NT2/D1 (cell line): ENCODE measurements around the gene LRRK1.

Experiments used
- DNase-seq: peaks from one replicate; pipeline ENCODE4 v3.0.0-alpha.2; 2011; ENCODE audit warnings: low read depth, low spot score
- H3K27me3 ChIP-seq: 2 replicates; pipeline ENCODE4 v1.6.0; 2011; ENCODE audit warnings: mild to moderate bottlenecking; ENCODE audit not compliant: insufficient read length, insufficient read depth
- H3K36me3 ChIP-seq: 2 replicates; pipeline ENCODE4 v1.6.1; 2011; ENCODE audit warnings: mild to moderate bottlenecking, low read length, mixed read lengths; ENCODE audit not compliant: insufficient read depth, insufficient read length
- H3K4me1 ChIP-seq: 2 replicates; pipeline ENCODE4 v1.5.1; 2011; ENCODE audit not compliant: insufficient read depth, insufficient read length
- H3K4me3 ChIP-seq: 2 replicates; pipeline ENCODE4 v1.5.1; 2011; ENCODE audit warnings: low read depth; ENCODE audit not compliant: insufficient read length
- H3K9ac ChIP-seq: 2 replicates; pipeline ENCODE4 v1.6.0; 2011; ENCODE audit warnings: low read depth; ENCODE audit not compliant: insufficient read length
- H3K9me3 ChIP-seq: 2 replicates; pipeline ENCODE4 v1.5.1; 2011; ENCODE audit warnings: mild to moderate bottlenecking, low read length; ENCODE audit not compliant: insufficient read depth
- SUZ12 ChIP-seq: IDR thresholded peaks from 2 replicates; pipeline ENCODE4 v1.6.1; 2011; ENCODE audit not compliant: insufficient read length, insufficient read depth; ENCODE audit errors: extremely low read depth
- YY1 ChIP-seq: IDR thresholded peaks from 2 replicates; pipeline ENCODE4 v1.6.1; 2011; ENCODE audit not compliant: insufficient read length, insufficient read depth
- ZNF274 ChIP-seq: IDR thresholded peaks from 2 replicates; pipeline ENCODE4 v1.6.1; 2011; ENCODE audit warnings: mild to moderate bottlenecking, low read depth, low read length

LRRK1 gene

DNA sequence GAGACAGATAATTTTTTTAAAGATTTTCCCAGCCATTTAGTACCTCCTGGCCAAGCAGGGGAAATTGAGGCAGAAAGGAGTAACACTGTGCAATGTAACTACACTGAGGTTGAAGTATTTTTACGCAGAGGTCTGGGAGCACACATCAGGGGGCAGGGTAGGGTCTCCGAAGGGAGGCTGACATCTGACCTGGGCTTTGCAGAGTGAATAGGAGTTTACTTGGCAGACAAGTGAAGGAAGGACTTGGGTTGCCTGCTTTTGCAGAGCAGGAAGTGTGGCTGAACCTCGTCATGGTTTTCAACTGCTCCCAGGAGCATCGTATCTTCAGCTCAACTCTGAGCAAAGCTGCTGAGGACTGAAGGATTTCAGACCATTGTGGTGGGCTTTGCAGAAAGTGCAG is 66.2 kb downstream of the LRRK1 start:
- no peaks in the 10 kb centered on the region for H3K27me3 ChIP-seq
- no peaks in the 10 kb centered on the region for H3K36me3 ChIP-seq
- no peak for DNase-seq
- no peak for TF ChIP-seq YY1
- no peak for TF ChIP-seq SUZ12
- TF ChIP-seq ZNF274: no peak
- no peaks in the 10 kb centered on the region for H3K4me1 ChIP-seq
- 0 out of 2 replicates have a peak, but pooled peaks cover 4% of the 10 kb centered on the region for H3K9me3 ChIP-seq
- H3K9ac ChIP-seq: no peak overlapping the region
- H3K4me3 ChIP-seq: no peak overlapping the region

GRCh38 chr15:100986158-100986896 is 67.2 kb downstream of the LRRK1 start:
- Histone ChIP-seq H3K36me3 (no peaks in the 10 kb centered on the region), H3K4me1 (no peaks in the 10 kb centered on the region), H3K9me3 (0 out of 2 replicates have a peak, but pooled peaks cover 4% of the 10 kb centered on the region), H3K9ac (no peak overlapping the region), H3K27me3 (no peaks in the 10 kb centered on the region), H3K4me3 (no peak overlapping the region)
- TF ChIP-seq ZNF274: no peak
- TF ChIP-seq SUZ12: no peak
- no peak for TF ChIP-seq YY1
- DNase-seq: no peak

- DNase-seq: no peak
- H3K4me3 ChIP-seq: no peak overlapping the region
Observed at GRCh38 chr15:100987143-100987542, 68.0 kb downstream of the LRRK1 start.

GRCh38 chr15:100988297-100988696 is 69.1 kb downstream of the LRRK1 start:
- Histone ChIP-seq H3K9me3 (0 out of 2 replicates have a peak, but pooled peaks cover 4% of the 10 kb centered on the region), H3K4me1 (no peaks in the 10 kb centered on the region), H3K4me3 (no peak overlapping the region), H3K9ac (no peak overlapping the region), H3K27me3 (no peaks in the 10 kb centered on the region), H3K36me3 (no peaks in the 10 kb centered on the region)
- TF ChIP-seq ZNF274 (no peak), YY1 (no peak), SUZ12 (no peak)
- no peak for DNase-seq

More at GRCh38 chr15:100987143-100987542, 68.0 kb downstream of the LRRK1 start:
- H3K36me3 ChIP-seq: no peaks in the 10 kb centered on the region
- no peaks in the 10 kb centered on the region for H3K27me3 ChIP-seq
- no peak overlapping the region for H3K9ac ChIP-seq
- TF ChIP-seq YY1: no peak
- no peak for TF ChIP-seq SUZ12
- TF ChIP-seq ZNF274: no peak
- 0 out of 2 replicates have a peak, but pooled peaks cover 4% of the 10 kb centered on the region for H3K9me3 ChIP-seq
- H3K4me1 ChIP-seq: no peaks in the 10 kb centered on the region

DNA sequence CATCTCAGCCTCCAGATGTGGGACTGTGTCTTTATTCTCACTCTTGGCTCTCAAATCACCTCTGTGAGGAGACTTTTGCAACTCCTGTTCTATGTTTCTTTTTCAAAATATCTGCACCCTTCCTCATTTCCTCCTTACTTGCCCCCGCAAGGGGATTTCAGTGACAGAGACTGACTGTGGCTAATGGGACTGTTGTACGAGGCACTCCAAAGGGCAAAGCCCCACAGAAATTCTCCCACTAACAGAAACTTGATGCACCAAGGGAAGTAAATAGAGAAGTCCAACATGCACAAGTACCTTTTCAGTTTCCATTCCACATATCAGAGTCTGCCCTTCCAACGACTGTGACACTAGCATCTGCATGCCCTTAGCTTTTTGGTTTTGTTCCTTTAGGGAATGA is 69.7 kb downstream of the LRRK1 start:
- H3K36me3 ChIP-seq: no peaks in the 10 kb centered on the region
- 0 out of 2 replicates have a peak, but pooled peaks cover 4% of the 10 kb centered on the region for H3K9me3 ChIP-seq
- DNase-seq: no peak
- no peak overlapping the region for H3K4me3 ChIP-seq
- no peaks in the 10 kb centered on the region for H3K27me3 ChIP-seq
- H3K4me1 ChIP-seq: no peaks in the 10 kb centered on the region
- TF ChIP-seq ZNF274 (no peak), YY1 (no peak), SUZ12 (no peak)
- no peak overlapping the region for H3K9ac ChIP-seq

- H3K36me3 ChIP-seq: no peaks in the 10 kb centered on the region
- H3K9me3 ChIP-seq: no peaks in the 10 kb centered on the region
- no peak for DNase-seq
Observed at GRCh38 chr15:100994597-100995446, 75.7 kb downstream of the LRRK1 start.

More at GRCh38 chr15:100994597-100995446, 75.7 kb downstream of the LRRK1 start:
- Histone ChIP-seq H3K27me3 (no peaks in the 10 kb centered on the region), H3K4me1 (peaks cover 2% of the 10 kb centered on the region), H3K9ac (no peak overlapping the region), H3K4me3 (no peak overlapping the region)
- TF ChIP-seq ZNF274 (no peak), SUZ12 (no peak), YY1 (no peak)
